NCI-H446 (cell line): ENCODE data around the gene MGAT2.
"Not testable (repeated sequence)": the region's sequence is repeated elsewhere in the genome, so short reads cannot be mapped to it uniquely, and the experiment has no call there.

Experiments
- DNase-seq, 2 experiments: peaks; one replicate each; lab custom pipeline; 2025; lab: John Stamatoyannopoulos, UW

The MGAT2 gene

DNA sequence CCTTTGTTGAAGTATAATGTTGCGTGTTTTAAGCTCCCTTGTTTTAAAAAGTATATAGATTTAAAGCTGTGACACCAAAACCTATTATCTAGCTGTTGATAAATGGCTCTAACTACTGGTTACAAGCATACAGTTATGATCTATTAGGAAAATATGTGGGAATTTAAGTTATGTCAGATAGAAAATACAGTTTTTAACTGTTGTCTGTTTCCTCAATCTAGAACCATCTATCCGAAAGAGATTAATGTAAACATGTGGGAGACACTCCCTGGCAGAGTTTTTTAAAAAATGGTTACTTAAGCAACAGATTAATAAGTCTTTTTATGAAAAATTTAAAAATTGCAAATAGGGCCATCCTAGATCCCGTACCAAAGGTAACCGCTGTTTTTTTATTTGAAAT is 8.3 kb upstream of the MGAT2 start:
- no peak for DNase-seq

DNA sequence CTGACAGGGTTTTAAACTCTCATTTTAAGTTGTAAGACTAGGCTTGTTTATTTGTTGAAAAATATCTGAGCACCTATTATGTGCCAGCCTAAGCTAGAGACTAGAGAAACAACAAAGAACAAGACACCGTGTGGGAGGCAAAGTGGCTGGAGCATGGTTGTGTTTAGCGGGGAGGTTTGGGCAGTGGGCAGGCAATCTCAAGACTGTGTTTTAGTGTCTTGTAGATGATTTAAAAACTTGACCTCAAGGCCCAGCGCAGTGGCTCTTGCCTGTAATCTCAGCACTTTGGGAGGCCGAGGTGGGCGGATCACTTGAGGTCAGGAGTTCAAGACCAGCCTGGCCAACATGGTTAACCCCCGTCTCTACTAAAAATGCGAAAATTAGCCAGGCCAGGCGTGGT is 7.9 kb upstream of the MGAT2 start:
- DNase-seq, result no peak

DNA sequence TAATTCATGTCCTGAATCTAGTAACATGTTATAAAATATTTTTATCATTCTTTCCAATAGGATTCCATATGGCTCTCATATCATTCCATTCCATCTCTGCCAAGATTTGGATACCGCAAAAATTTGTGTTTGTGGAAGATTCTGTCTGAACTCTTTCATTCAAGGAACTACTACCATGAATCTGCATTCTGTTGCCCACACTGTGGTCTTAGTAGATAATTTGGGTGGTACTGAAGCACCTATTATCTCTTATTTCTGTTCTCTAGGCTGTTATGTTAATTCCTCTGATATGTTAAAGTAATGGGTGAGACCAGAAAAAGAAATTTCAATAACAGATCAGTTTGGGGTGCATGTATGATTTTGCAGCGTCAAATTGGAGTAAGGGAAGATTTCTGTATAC is 6.4 kb upstream of the MGAT2 start:
- DNase-seq, result no peak

DNA sequence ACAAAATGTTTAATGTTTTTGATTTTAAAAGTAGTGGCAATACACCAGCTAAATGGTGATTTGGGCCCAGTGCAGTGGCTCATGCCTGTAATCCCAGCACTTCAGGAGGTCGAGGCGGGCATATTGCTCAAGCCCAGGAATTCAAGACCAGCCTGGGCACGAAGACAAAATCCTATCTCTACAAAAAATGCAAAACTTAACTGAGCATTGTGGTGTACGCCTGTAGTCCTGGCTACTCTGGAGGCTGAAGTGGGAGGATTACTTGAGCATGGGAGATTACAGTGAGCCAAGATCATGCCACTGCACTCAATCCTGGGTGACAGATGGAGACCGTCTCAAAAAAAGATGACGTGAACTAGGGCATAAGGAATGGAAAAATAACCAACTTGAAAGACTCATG is 4.8 kb upstream of the MGAT2 start:
- DNase-seq, result peak in 1 of 2 experiments; percentile 44

DNA sequence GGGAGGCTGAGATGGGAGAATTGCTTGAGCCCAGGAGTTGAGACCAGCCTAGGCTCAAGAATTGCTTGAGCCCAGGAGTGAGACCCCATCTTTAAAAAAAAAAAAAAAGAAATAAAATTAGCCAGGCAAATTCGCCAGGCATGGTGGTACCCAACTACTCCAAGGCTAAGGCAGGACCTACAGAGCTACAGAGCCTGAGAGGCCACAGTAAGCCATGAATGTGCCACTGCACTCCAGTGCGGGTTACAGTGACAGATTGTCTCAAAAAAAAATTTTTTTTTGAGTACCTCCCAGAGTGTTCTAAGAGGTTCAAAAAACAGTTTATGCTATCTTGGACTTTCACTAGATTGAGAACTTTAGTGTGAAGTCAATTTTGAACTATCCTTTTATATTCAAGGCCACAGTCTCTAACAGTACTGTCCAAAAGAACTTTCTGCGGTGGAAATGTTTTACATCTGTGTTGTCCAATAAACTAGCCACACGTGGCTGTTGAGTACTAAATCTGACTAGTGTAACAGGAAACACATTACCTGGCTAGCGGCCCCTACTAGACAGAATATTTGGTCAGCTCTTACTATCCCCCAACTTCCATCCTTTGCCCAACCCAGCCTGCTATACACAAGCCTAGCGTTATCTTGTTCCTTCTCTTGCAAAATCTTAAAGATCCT is 2.6 kb upstream of the MGAT2 start:
- DNase-seq, result no peak

DNA sequence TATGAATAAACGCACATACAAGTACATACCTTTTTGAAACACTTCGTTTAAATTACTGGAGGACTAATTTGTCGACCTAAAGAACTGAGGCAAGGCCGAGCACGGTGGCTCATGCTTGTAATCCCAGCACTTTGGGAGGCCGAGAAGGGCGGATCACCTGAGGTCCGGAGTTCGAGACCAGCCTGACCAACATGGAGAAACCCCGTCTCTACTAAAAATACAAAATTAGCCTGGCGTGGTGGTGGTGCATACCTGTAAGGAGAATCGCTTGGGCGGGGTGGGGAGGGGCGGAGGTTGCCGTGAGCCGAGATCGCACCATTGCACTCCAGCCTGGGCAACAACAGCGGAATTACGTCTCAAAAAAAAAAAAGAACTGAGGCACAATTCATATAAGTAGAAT is 1.3 kb upstream of the MGAT2 start:
- not testable (repeated sequence) for DNase-seq

DNA sequence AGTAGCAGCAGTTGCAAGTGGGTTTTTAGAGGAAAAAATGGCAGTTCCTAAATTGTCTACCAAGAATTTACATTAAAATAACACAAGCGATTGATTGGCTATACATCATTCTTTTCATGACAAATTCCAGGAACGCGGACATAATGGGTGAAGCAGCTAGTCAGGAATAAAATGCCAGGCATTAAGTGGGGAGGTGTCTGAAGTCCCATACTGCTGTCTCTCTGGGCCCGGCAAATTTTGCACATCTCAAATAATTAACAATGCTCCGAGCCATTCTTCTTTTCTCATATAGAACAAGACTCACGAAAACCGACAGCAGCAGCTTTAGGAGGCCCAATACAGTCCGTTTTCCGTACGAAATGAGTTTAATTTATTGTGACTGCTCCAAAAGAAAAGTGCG is 869 bp upstream of the MGAT2 start:
- no peak for DNase-seq

DNA sequence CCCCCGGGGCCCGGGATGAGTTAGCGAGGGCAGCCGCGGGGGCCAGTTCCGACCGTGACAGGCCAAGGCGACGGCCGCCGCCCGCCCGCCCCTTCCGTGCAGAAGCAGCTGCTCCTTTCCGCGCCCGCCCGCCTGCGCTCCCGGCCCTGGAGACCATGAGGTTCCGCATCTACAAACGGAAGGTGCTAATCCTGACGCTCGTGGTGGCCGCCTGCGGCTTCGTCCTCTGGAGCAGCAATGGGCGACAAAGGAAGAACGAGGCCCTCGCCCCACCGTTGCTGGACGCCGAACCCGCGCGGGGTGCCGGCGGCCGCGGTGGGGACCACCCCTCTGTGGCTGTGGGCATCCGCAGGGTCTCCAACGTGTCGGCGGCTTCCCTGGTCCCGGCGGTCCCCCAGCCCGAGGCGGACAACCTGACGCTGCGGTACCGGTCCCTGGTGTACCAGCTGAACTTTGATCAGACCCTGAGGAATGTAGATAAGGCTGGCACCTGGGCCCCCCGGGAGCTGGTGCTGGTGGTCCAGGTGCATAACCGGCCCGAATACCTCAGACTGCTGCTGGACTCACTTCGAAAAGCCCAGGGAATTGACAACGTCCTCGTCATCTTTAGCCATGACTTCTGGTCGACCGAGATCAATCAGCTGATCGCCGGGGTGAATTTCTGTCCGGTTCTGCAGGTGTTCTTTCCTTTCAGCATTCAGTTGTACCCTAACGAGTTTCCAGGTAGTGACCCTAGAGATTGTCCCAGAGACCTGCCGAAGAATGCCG is 699 bp downstream of the MGAT2 start:
- peak in 1 of 2 experiments; percentile 66 for DNase-seq

DNA sequence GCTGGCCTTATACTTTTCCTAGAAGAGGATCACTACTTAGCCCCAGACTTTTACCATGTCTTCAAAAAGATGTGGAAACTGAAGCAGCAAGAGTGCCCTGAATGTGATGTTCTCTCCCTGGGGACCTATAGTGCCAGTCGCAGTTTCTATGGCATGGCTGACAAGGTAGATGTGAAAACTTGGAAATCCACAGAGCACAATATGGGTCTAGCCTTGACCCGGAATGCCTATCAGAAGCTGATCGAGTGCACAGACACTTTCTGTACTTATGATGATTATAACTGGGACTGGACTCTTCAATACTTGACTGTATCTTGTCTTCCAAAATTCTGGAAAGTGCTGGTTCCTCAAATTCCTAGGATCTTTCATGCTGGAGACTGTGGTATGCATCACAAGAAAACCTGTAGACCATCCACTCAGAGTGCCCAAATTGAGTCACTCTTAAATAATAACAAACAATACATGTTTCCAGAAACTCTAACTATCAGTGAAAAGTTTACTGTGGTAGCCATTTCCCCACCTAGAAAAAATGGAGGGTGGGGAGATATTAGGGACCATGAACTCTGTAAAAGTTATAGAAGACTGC is 1.5 kb downstream of the MGAT2 start:
- DNase-seq, result no peak

DNA sequence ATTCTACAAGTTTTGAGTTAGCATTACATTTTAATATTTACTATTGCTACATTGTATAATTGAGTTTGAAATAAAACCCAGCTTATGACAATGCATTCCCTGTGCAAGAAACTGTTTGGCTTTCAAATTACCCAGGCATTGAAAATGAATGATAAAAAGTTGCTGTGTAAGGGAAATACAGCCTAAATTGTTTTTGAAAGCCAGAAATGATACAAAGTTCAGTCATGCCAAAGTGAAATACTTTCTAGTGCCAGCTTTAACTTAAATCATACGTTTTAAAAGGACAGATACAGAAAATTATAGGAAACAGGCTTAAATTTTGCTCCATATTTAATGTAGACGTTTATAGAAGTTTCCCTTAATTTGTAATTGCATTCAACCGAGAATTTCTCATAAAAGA is 2.8 kb downstream of the MGAT2 start:
- DNase-seq, result no peak

DNA sequence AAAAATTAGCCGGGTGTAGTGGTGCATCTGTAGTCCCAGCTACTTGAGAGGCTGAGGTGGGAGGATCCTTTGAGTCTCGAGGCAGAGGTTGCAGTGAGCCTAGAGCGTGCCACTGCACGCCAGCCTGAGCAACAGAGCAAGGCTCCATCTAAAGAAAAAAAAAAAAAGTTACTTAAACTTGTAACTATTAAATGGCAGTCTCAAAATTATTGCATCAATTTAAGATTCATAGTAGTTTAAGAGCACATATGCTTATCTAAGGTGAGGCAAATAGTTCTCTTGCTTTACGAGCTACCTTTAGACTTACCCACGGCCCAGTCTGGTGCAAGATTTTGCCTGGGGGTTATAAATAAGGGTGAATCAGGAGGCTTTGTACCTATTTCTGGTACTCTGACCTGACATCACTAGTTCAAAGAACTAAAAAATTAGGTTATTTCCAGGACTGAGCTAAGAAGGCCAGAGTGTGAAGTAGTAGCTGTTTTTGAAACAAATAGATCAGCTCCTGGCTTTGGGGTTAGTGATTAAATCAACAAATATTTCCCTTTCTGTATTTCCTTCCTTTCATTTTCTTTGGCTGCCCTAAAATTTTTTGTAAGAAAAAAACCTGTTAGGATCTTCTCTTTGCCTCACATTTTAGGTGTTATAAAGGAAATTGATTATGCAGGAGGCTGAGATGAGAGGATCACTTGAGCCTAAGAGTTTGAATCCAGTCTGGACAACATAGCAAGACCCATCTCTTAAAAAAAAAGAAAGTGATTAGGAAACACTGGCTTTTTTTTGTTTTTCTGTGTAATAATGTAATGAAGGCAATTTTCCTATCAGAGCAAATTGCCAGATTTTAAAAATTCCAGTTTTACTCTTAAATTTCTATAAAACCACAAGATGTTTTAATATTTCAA is 3.6 kb downstream of the MGAT2 start:
- no peak for DNase-seq

DNA sequence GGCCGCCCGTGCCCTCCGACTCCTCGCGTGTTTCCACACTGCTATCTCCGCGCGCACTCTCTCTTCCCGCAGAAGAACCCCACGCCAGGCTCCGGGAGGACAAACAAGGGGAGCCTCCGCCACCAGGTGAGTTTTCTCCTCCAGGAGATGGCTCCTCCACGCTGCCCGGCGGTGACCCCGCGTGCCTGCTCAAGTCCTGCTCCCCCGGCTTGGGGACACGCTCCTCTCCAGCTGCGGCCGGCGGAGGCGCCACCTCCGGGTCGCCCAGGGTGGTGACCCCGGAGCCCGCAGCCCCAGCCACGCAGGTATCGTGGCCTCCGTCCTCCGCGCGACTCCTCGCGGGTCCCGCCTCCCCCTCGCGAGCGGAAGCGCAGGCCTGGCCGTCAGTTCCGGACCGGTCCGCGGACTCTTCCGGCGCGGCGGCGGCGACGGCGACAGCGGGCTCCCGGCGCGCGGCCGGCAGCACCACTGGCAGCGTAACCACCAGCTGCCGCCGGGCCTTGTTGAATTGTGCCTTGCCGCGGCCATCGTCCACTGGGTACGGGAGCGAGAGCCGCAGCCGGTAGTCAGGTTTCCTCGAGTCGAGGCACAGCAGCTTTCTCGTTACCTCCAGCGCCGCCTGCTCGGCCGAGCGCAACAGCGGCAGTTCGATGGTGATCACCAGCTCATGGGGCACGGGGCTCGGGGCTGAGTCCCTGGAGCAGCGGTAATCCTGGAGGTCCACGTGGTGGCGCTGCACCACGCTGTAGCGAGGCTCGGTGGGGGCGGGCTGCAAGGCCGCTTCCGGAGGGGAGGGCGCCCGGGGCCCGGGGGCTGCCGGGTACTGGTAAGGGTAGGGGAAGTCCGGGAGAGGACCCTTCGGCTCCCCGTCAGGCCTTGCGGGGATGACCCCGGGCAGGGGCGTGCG is 13.3 kb downstream of the MGAT2 start:
- peak; percentile 92 to 95 for DNase-seq

DNA sequence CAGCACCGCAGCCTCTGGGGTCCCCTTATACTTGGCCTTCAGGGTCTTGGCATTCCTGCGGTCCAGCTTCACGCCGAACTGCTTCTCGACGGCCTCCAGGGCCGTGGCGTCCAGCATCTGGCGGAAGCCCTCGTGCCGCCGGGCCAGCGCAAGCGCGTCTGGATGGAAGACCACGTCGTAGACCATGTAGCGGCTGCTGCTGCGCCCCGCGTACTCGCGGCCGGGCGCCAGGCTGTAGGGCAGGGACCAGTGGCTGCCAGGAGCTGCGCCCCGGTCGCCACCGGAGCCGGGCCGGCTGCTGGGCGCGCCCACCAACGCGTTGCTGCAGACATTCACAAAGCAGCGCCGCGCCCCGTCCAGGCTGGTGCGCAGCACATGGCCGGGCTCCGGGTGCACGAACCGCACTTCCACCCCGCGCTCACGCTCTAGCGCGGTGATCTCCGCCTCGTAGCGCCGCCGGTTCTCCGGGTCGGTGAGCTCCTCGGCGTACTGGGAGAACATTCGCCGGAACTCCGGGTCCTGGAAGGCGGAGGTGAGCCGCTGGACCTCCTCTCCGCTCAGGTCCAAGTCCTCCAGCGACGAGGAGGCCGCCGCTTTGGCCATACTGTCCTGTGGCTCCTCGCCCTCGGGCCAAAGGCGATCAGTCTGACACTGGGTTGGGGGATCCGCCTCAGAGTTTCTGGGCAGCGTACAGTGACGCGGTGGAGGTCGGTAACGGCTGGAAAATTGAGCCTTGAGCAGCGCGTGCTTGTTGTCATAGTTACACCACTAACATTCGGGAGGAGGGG is 14.1 kb downstream of the MGAT2 start, which contains the start of gene DNAAF2:
Gene DNAAF2, minus strand, starts transcription at position 698 of the 788 bp plus-strand sequence. Its CDS starts 95 bp downstream, at position 603.
- DNase-seq, result peak in 1 of 2 experiments; percentile 57

DNA sequence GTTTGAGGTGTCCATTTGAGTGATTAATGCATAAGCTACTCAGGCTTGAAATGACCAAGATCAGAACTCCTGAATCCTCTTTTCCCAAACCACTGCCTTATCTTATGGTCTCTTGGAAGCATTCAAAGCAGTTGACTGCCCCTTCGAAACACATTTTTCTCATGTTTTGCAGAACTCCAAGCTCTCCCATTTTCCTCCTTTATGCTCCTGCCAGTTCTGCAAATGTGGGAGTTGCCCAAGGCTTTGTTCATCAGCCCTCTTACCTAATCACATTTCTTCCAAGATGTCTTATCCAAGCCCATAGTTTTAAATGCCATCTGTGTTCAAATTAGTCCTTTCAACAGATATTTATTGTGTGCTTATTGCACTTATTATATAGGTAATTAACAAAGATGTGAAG is 16.3 kb downstream of the MGAT2 start:
- no peak for DNase-seq

DNA sequence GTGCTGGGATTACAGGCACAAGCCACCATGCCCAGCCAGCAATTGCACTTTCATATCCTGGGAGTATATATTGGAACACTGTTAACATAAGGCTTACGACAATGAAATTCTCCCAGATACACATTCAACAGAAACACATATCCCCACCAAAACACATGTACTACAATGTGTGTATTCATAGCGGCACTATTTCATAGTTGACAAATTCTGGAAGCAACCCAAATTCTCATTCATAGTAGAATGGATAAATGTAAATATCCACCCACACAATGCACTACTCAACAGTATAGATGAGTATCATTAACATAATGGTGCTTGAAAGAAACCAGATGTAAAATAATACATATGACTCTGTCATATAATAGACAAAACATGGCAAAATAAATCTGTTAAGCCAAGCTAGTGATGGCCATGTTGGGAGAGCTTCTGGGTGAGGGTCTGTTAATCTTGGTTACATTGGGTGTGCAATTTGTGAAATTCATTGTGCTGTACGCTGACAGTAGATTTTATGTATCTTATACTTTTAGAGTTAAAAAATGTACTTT is 17.0 kb downstream of the MGAT2 start:
- DNase-seq, result no peak

DNA sequence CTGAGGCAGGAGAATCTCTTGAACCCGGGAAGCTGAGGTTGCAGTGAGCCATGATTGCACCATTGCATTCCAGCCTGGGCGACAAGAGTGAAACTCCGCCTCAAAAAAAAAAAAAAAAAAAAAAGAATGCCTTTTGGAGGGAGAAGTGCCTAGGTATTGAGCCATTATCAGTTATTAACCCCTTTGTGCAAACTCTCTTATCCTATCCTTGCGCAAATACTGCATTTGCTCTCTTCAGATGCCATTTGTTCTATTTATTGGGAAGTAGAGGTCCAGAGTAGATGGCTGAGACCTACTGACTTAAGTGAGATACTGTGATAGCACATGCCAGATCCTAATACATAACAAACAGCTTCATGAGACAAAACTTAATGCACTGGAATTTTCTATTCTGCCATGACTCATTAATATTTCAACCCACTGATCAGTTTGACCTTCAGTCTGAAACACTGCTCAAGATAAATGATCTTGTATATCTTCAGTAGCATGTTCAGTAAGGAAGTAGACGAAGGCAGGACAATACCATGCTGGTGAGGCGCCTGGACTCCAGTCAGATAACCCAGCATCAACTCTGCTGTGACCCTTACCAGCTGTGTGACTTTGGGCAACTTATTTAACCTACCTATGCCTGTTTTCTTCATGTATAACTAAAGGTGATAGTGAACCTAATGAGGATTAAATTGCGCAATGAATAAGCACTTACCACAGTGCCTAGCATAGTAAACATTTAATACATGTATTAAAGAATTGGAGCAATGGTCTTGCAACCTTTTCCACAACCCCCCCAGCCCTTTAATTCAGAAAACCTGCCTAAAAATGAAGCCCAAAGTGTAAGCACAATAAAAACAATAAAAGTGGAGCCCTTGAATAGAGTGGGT is 20.2 kb downstream of the MGAT2 start:
- no peak for DNase-seq

DNA sequence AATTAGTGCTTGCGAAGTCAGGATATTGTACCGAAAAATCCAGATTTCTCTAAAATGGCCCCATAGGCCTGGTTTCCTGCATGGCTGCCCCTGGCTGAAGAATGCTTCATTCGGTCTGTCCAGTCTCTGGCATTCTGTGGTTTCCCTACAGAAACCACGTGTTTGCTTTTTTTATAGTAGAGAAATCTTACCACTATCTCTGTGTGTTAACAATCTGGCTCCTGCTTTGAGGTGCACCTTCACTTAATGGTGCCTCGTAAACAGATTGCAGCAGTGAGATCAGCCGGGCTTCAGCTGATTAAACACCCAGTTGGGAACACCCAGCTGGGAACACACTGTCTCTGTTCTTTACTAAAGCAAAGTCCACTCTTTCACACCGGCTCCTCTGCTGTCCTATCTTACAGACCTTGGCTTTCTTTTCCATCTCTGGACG is 21.1 kb downstream of the MGAT2 start:
- DNase-seq, result no peak

DNA sequence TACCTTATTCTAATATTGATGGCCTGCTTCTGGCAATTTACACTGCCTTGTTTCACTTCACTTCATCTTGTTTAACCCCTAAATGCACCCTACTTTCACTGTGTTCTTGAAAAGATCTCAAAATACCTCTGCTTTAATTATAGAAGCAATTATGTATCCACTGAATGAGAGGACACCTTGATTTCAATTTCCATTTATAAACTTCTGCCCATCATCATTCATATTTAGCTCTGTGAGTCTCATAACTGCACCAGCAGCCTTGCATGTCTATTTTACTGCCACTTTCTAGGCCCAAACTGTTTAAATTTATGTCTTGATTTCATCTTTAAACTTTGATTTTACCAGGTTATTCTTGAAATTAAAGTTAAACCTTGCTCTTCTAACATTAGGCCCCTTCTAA is 21.6 kb downstream of the MGAT2 start:
- DNase-seq, result no peak

DNA sequence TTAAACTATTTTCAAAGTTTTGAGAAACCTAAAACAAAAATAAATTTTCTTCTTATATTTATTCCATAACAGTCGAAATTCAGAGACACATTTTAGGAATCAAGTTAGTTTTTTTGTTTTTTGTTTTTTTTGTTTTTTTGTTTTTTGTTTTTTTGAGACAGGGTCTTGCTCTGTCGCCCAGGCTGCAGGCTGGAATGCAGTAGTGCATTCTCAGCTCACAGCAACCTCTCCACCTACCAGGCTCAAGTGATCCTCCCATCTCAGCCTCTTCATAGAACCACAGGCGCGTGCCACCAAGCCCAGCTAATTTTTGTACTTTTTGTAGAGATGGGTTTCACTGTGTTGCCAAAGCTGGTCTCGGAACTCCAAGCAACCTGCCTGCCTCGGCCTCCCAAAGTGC is 32.9 kb downstream of the MGAT2 start:
- no peak for DNase-seq
